B cell (primary cell): ENCODE results near the gene CNTF. TPM values are rescaled to one million over a fixed set of nuclear protein-coding genes. Genes with fewer than 3 reads are reported as not detected.
A peak's percentile ranks its signal among the peaks of the same experiment; 100 is the strongest.

Experiments used
- ATAC-seq: fragments of 200-7000 bp; cut with Tn5 transposase; one replicate; pipeline ENCODE4 v1.10.0; 2021; ENCODE audit warnings: low read depth, mild to moderate bottlenecking, moderate number of reproducible peaks, moderate library complexity
- CTCF ChIA-PET: fragments of 350-600 bp; sonication (Branson Sonifier 250); formaldehyde crosslinking; loops from one replicate; lab custom pipeline; 2021; ENCODE audit warnings: antibody characterized with exemption, inconsistent platforms; lab: Charles Lee
- POLR2A ChIA-PET: fragments of 350-600 bp; sonication (Branson Sonifier 250); formaldehyde crosslinking; loops from one replicate; lab custom pipeline; 2021; ENCODE audit warnings: antibody characterized with exemption; lab: Charles Lee
- DNase-seq: peaks from one replicate; pipeline ENCODE4 v3.0.0; 2013
- H2AFZ ChIP-seq: 2 replicates; pipeline ENCODE4 v1.6.1; 2012; ENCODE audit warnings: mild to moderate bottlenecking, low read depth, low read length; ENCODE audit not compliant: insufficient read depth, poor library complexity, severe bottlenecking
- H3K27ac ChIP-seq, 2 donors: 1 replicate in 1 of 2; 2 replicates in 1 of 2; pipeline ENCODE4 v1.5.1; 2012 to 2013; ENCODE audit warnings: low read length in 2 of 2, mild to moderate bottlenecking in 2 of 2, moderate library complexity in 1 of 2
- H3K27me3 ChIP-seq, 4 experiments: fragments of 200-600 bp in 1 of 4; sonication (generic) in 1 of 4; replicated peaks in 1 of 4; 1 replicate in 2 of 4; 2 replicates in 2 of 4; pipeline versions ENCODE4 v1.6.1 to v1.7.0; 2013 to 2016; ENCODE audit warnings: low read length in 3 of 4, mild to moderate bottlenecking in 2 of 4, mixed read lengths in 1 of 4, moderate library complexity in 1 of 4; ENCODE audit not compliant: insufficient read depth in 4 of 4, control insufficient read depth in 3 of 4; ENCODE audit errors: control extremely low read depth in 1 of 4
- H3K36me3 ChIP-seq, 2 experiments: replicated peaks in 1 of 2; 1 replicate in 1 of 2; 2 replicates in 1 of 2; pipeline versions ENCODE4 v1.6.1 to v1.7.1; 2013; ENCODE audit warnings: low read length in 1 of 2; ENCODE audit not compliant: insufficient read depth in 2 of 2, control insufficient read depth in 1 of 2; ENCODE audit errors: control extremely low read depth in 1 of 2, extremely low read depth in 1 of 2
- H3K4me1 ChIP-seq, 2 donors: fragments of 200-600 bp in 1 of 2; sonication (generic) in 1 of 2; 1 replicate in 1 of 2; 2 replicates in 1 of 2; pipeline versions ENCODE4 v1.5.1 to v1.6.1; 2013 to 2017; ENCODE audit warnings: low read length in 2 of 2; ENCODE audit not compliant: control insufficient read depth in 2 of 2, insufficient read depth in 2 of 2
- H3K4me2 ChIP-seq: replicated peaks from 2 replicates; pipeline ENCODE3; 2012; ENCODE audit warnings: mild to moderate bottlenecking, low read depth, low read length; ENCODE audit not compliant: poor library complexity, severe bottlenecking
- H3K4me3 ChIP-seq, 5 experiments: fragments of 200-600 bp in 1 of 5; sonication (generic) in 1 of 5; 1 replicate in 3 of 5; 2 replicates in 2 of 5; pipeline versions ENCODE4 v1.5.1 to v1.7.0; 2011 to 2016; ENCODE audit warnings: low read length in 4 of 5, mild to moderate bottlenecking in 4 of 5, low read depth in 2 of 5, control low read depth in 1 of 5, moderate library complexity in 1 of 5; ENCODE audit not compliant: insufficient read depth in 1 of 5; ENCODE audit errors: control extremely low read depth in 1 of 5, extremely low read depth in 1 of 5
- H3K79me2 ChIP-seq: fragments of 200-600 bp; sonication (generic); one replicate; pipeline ENCODE4 v1.6.0; 2016; ENCODE audit warnings: low read length; ENCODE audit not compliant: control insufficient read depth, insufficient read depth
- H3K9ac ChIP-seq: fragments of 200-600 bp; sonication (generic); 2 replicates; pipeline ENCODE4 v1.6.1; 2017; ENCODE audit warnings: mild to moderate bottlenecking, low read length, moderate library complexity
- H3K9me3 ChIP-seq, 3 donors: one replicate each; pipeline versions ENCODE4 v1.6.1 to v1.7.1; 2013; ENCODE audit warnings: low read length in 2 of 3; ENCODE audit not compliant: control insufficient read depth in 2 of 3, insufficient read depth in 1 of 3; ENCODE audit errors: control extremely low read depth in 1 of 3
- H4K20me1 ChIP-seq: 2 replicates; pipeline ENCODE4 v1.6.0; 2012; ENCODE audit warnings: mild to moderate bottlenecking, low read length; ENCODE audit not compliant: insufficient read depth, control insufficient read depth, poor library complexity, severe bottlenecking
- H3K27ac Mint-ChIP-seq: one replicate; pipeline ENCODE4 v1.8.0; 2021; ENCODE audit warnings: mixed read lengths
- H3K27me3 Mint-ChIP-seq: one replicate; pipeline ENCODE4 v1.8.0; 2021; ENCODE audit warnings: mixed read lengths
- H3K4me1 Mint-ChIP-seq: one replicate; pipeline ENCODE4 v1.8.0; 2021; ENCODE audit warnings: mixed read lengths
- H3K4me3 Mint-ChIP-seq: one replicate; pipeline ENCODE4 v1.8.0; 2021; ENCODE audit warnings: mixed read lengths
- H3K9me3 Mint-ChIP-seq: one replicate; pipeline ENCODE4 v1.8.0; 2022; ENCODE audit warnings: mixed read lengths; ENCODE audit not compliant: insufficient read depth
- CTCF ChIP-seq: fragments of 200-600 bp; IDR thresholded peaks from one replicate; pipeline ENCODE4 v1.8.0; 2022; ENCODE audit warnings: antibody characterized with exemption, mild to moderate bottlenecking
- EZH2 ChIP-seq: IDR thresholded peaks from 2 replicates; pipeline ENCODE4 v1.6.1; 2012; ENCODE audit warnings: borderline replicate concordance, low read depth, mild to moderate bottlenecking, moderate library complexity, low read length; ENCODE audit not compliant: insufficient read depth, poor library complexity, severe bottlenecking
- WGBS: methylation state at CpG from one replicate; pipeline ENCODE4 v1.1.5; 2013; ENCODE audit warnings: missing lambda C conversion rate; ENCODE audit not compliant: insufficient coverage; 5-methylcytosine and 5-hydroxymethylcytosine counted together
- intact Hi-C: fragments of 100-400 bp; cut with micrococcal nuclease; formaldehyde crosslinking; loops from one replicate; pipeline ENCODE4 v1.10.0; 2022
- polyA plus RNA-seq: library from polyadenylated mRNA; depleted of rRNA; stranded (reverse); fragments of >200 nt; gene quantifications from 2 replicates; pipeline ENCODE4 v1.2.3, GENCODE V29; 2012
- total RNA-seq, 2 donors: library from RNA; stranded (reverse); fragments of 120-200 nt in 1 of 2; gene quantifications; 1 replicate in 1 of 2; 2 replicates in 1 of 2; pipeline versions ENCODE4 v1.2.3 to v1.2.4, GENCODE V29; 2013 to 2022

The CNTF gene
- total and polyA plus RNA-seq, 2 donors (not counting 1 experiment from before 2014, with no cell fraction given) = 1.4 to 4.8 TPM

DNA sequence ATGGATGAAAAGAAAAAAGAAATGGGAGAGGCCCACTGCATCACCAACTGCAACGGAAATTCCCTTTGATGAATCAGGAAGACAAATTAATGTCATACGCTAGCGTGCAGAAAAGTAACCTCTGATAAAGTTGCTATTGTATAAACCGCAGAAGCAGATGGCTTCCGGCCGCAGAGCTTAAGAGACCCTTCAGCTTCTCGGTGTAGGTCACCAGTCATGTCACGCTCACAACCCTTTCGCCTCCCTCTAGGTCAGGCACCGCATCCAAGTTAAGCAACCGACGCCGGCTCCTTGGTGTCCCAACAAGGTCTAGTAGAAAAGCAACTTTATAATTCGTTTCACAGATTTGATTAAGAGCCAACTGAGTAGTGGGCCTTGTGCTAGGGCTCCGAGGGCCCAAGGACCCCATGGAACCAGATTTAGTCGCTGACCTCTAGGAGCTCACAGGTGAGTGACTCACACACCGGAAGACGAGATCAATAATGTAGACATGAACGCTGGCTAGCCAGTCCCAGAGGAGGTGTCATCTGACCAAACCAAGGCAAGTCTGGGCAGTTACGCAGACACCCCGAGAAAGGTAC is 44.8 kb upstream of the CNTF start:
- H3K36me3 ChIP-seq = no peaks in the 10 kb centered on the region
- H2AFZ ChIP-seq = no peak overlapping the region
- peaks cover 66 to 68% of the 10 kb centered on the region in 2 donors for H3K4me1 ChIP-seq
- no peaks in the 10 kb centered on the region for H3K9me3 ChIP-seq
- peaks cover 68% of the 10 kb centered on the region for H3K79me2 ChIP-seq
- intact Hi-C loops = loop anchor here (1.0 to 10.0 kb wide), 8 partner anchors 481 to 1047 kb away; partner anchors contain the start of genes CLP1, FAM111A, MPEG1 and TIMM10
- Mint-ChIP-seq H3K9me3 (no peaks in the 10 kb centered on the region), H3K27ac (peak overlapping the region; percentile 100), H3K4me1 (peaks cover 67% of the 10 kb centered on the region), H3K27me3 (no peaks in the 10 kb centered on the region), H3K4me3 (peak overlapping the region; percentile 97)
- ATAC-seq (peak; percentile 32), DNase-seq (peak; percentile 98)
- H3K27ac ChIP-seq = peak overlapping the region; percentile 100
- WGBS = 0% methylated on average over 18 of the region's 21 CpGs
- H3K4me3 ChIP-seq = peak overlapping the region; percentile 91 to 100 (median 99)
- ChIA-PET POLR2A (interaction anchor here (0.6 to 1.8 kb wide), 7 partner anchors 8 to 530 kb away, joined by 3 to 4 read pairs (median 3); partner anchors contain the start of gene FAM111B), CTCF (interaction anchor here (0.5 to 8.7 kb wide), 11 partner anchors 9 to 1010 kb away, joined by 3 to 102 read pairs (median 4); partner anchors contain the start of genes FAM111A and UBE2L6)
- no peaks in the 10 kb centered on the region for H4K20me1 ChIP-seq
- peak overlapping the region; percentile 100 for H3K9ac ChIP-seq
- no peaks in the 10 kb centered on the region for H3K27me3 ChIP-seq
- TF ChIP-seq EZH2 (no peak), CTCF (no peak)
- peak overlapping the region; percentile 79 for H3K4me2 ChIP-seq

DNA sequence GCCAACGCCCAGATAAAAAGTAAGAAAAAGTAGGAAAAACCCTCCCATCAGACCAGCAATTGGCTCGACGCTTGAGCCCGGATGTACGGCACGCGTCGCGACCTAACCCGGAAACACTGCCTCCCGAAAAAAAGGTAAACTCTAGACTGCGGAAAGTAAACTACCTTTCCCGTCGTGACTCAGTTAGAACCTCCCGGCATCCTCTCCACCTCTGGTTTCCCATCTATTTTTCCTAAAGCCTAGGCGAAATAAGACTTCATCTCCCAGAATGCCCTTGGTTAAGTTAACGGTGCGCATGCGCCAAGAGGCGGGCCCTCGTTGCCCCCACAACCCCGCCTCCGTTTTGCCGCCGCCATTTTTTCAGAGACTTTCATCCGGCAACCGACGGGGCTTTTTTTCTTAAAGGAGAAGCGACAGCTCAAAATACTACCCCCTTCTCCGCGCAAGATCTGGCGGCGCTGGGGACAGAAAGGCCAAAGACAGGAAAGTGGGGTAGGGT is 44.3 kb upstream of the CNTF start:
- POLR2A ChIA-PET = interaction anchor here (0.6 to 1.8 kb wide), 2 partner anchors 69 to 483 kb away, joined by 3 to 4 read pairs; no protein-coding TSS in a partner anchor
- CTCF ChIA-PET = interaction anchor here (1.0 to 8.7 kb wide), 6 partner anchors 10 to 1010 kb away, joined by 3 to 102 read pairs (median 11); partner anchors contain the start of gene UBE2L6
- Mint-ChIP-seq H3K27me3 (no peaks in the 10 kb centered on the region), H3K9me3 (no peaks in the 10 kb centered on the region), H3K4me3 (peak overlapping the region; percentile 97), H3K4me1 (peaks cover 70% of the 10 kb centered on the region), H3K27ac (peak overlapping the region; percentile 100)
- peak overlapping the region; percentile 31 for H2AFZ ChIP-seq
- H3K4me2 ChIP-seq = peak overlapping the region; percentile 79
- H3K4me3 ChIP-seq = peak overlapping the region; percentile 91 to 100 (median 99)
- no peaks in the 10 kb centered on the region for H3K27me3 ChIP-seq
- WGBS = under 1% methylated on average over 26 of the region's 33 CpGs
- peak overlapping the region; percentile 100 for H3K9ac ChIP-seq
- TF ChIP-seq CTCF (no peak), EZH2 (no peak)
- H3K79me2 ChIP-seq = peaks cover 68% of the 10 kb centered on the region
- intact Hi-C loops = loop anchor here (1.0 to 10.0 kb wide), 8 partner anchors 481 to 1047 kb away; partner anchors contain the start of genes CLP1, FAM111A, MPEG1 and TIMM10
- peak; percentile 98 for DNase-seq
- ATAC-seq = peak; percentile 24
- peaks cover 60 to 65% of the 10 kb centered on the region in 2 donors for H3K4me1 ChIP-seq
- H3K9me3 ChIP-seq = no peaks in the 10 kb centered on the region
- no peaks in the 10 kb centered on the region for H4K20me1 ChIP-seq
- peak overlapping the region; percentile 100 for H3K27ac ChIP-seq
- H3K36me3 ChIP-seq = no peaks in the 10 kb centered on the region
